SK-N-SH (cell line): ENCODE results near the gene TFAP2A. TPM values are rescaled to one million over a fixed set of nuclear protein-coding genes. Genes with fewer than 3 reads are reported as not detected.

Source experiments
- CTCF ChIA-PET: fragments of 300-600, 350-600 bp; formaldehyde crosslinking; extraction: SDS; loops from one replicate; lab custom pipeline; 2021; lab: Yijun Ruan, JAX
- POLR2A ChIA-PET: fragments of 350-600 bp; sonication (Branson Sonifier 250); formaldehyde crosslinking; extraction: SDS; loops from one replicate; lab custom pipeline; 2020; ENCODE audit warnings: antibody characterized with exemption, inconsistent platforms; lab: Yijun Ruan, JAX
- DNase-seq: peaks from one replicate; pipeline ENCODE4 v3.0.0; 2012
- H2AFZ ChIP-seq: fragments of 200-600 bp; sonication (generic); 2 replicates; pipeline ENCODE4 v1.8.1; 2016; ENCODE audit warnings: antibody characterized with exemption, mild to moderate bottlenecking, low read depth
- H3F3A ChIP-seq: fragments of 200-600 bp; sonication (generic); replicated peaks from 2 replicates; pipeline ENCODE3; 2016; ENCODE audit warnings: antibody characterized with exemption, mild to moderate bottlenecking; ENCODE audit not compliant: insufficient read depth
- H3K27ac ChIP-seq, 2 experiments: fragments of 200-500 bp in 1 of 2; fragments of 200-600 bp in 1 of 2; sonication (Bioruptor generic) in 1 of 2; sonication (generic), shearing (Covaris generic) in 1 of 2; 2 replicates each; pipeline versions ENCODE4 v1.5.1 to v1.6.1; 2014 to 2016; ENCODE audit warnings: low read depth in 2 of 2, inconsistent platforms in 1 of 2, low read length in 1 of 2, mild to moderate bottlenecking in 1 of 2, mixed read lengths in 1 of 2
- H3K27me3 ChIP-seq: fragments of 200-600 bp; sonication (generic), shearing (Covaris generic); 2 replicates; pipeline ENCODE4 v1.6.1; 2016; ENCODE audit warnings: mixed run types; ENCODE audit not compliant: insufficient read depth
- H3K36me3 ChIP-seq, 2 experiments: fragments of 200-500 bp in 1 of 2; fragments of 200-600 bp in 1 of 2; sonication (Bioruptor generic) in 1 of 2; sonication (generic) in 1 of 2; replicated peaks in 1 of 2; 2 replicates each; pipeline versions ENCODE3 to v1.5.1; 2014 to 2016; ENCODE audit warnings: low read length in 1 of 2, mild to moderate bottlenecking in 1 of 2; ENCODE audit not compliant: insufficient read depth in 2 of 2, control insufficient read depth in 1 of 2
- H3K4me1 ChIP-seq, 2 experiments: fragments of 200-500 bp in 1 of 2; fragments of 200-600 bp in 1 of 2; sonication (Bioruptor generic) in 1 of 2; sonication (generic), shearing (Covaris generic) in 1 of 2; 2 replicates each; pipeline versions ENCODE4 v1.5.1 to v1.6.1; 2014 to 2016; ENCODE audit warnings: low read depth in 1 of 2, low read length in 1 of 2, mixed run types in 1 of 2; ENCODE audit not compliant: insufficient read depth in 2 of 2, control insufficient read depth in 1 of 2
- H3K4me2 ChIP-seq: fragments of 200-600 bp; sonication (generic), shearing (Covaris generic); 2 replicates; pipeline ENCODE4 v1.6.1; 2017; ENCODE audit warnings: mixed run types
- H3K4me3 ChIP-seq, 2 experiments: fragments of 200-500 bp in 1 of 2; fragments of 200-600 bp in 1 of 2; sonication (Bioruptor generic) in 1 of 2; sonication (generic), shearing (Covaris generic) in 1 of 2; 2 replicates each; pipeline versions ENCODE4 v1.5.1 to v1.8.1; 2014 to 2016; ENCODE audit warnings: low read depth in 2 of 2, inconsistent platforms in 1 of 2, low read length in 1 of 2, mild to moderate bottlenecking in 1 of 2, mixed read lengths in 1 of 2, moderate library complexity in 1 of 2
- H3K79me2 ChIP-seq: fragments of 200-600 bp; sonication (generic); 2 replicates; pipeline ENCODE4 v1.8.1; 2017; ENCODE audit warnings: mild to moderate bottlenecking; ENCODE audit not compliant: insufficient read depth
- H3K9ac ChIP-seq: fragments of 200-600 bp; sonication (generic); 2 replicates; pipeline ENCODE4 v1.6.1; 2017; ENCODE audit warnings: mixed run types
- H3K9me2 ChIP-seq: fragments of 200-600 bp; sonication (generic); 2 replicates; pipeline ENCODE4 v1.6.1; 2017; ENCODE audit warnings: mixed run types
- H3K9me3 ChIP-seq: fragments of 200-600 bp; sonication (generic); 2 replicates; pipeline ENCODE4 v1.6.1; 2017; ENCODE audit warnings: mixed run types, mild to moderate bottlenecking, moderate library complexity
- H4K20me1 ChIP-seq: fragments of 200-600 bp; sonication (generic); 2 replicates; pipeline ENCODE4 v1.6.1; 2017; ENCODE audit warnings: mild to moderate bottlenecking, mixed run types; ENCODE audit not compliant: insufficient read depth
- CHD2 ChIP-seq: fragments of 150-350 bp; IDR thresholded peaks from 2 replicates; pipeline ENCODE4 v1.6.1; 2018; ENCODE audit warnings: low read length; ENCODE audit not compliant: partially characterized antibody
- CTCF ChIP-seq: fragments of 200-600 bp; sonication (generic); IDR thresholded peaks from 2 replicates; pipeline ENCODE4 v1.6.1; 2017; ENCODE audit warnings: antibody characterized with exemption, mild to moderate bottlenecking, moderate library complexity
- RFX5 ChIP-seq: IDR thresholded peaks from 2 replicates; pipeline ENCODE4 v1.6.1; 2012; ENCODE audit warnings: mild to moderate bottlenecking, improper control_type of control experiment, low read length
- YY1 ChIP-seq: IDR thresholded peaks from 2 replicates; pipeline ENCODE4 v1.4.0; 2012; ENCODE audit warnings: low read depth, mild to moderate bottlenecking
- WGBS: methylation state at CpG from one replicate; pipeline ENCODE4 v1.1.6; 2017; ENCODE audit warnings: low lambda C conversion rate; 5-methylcytosine and 5-hydroxymethylcytosine counted together
- polyA plus RNA-seq, 3 experiments: library from polyadenylated mRNA; depleted of rRNA; stranded (reverse); fragments of >200 nt; gene quantifications; 2 replicates each; pipeline ENCODE4 v1.2.3, GENCODE V29; 2012
- TF ChIP-seq, protein P1 (sequence below): IDR thresholded peaks from 2 replicates; pipeline ENCODE4; 2012

Gene TFAP2A
- polyA plus RNA-seq, 1 of the 3 experiments (the other 2 are of a cell fraction) = 0.07 TPM

DNA sequence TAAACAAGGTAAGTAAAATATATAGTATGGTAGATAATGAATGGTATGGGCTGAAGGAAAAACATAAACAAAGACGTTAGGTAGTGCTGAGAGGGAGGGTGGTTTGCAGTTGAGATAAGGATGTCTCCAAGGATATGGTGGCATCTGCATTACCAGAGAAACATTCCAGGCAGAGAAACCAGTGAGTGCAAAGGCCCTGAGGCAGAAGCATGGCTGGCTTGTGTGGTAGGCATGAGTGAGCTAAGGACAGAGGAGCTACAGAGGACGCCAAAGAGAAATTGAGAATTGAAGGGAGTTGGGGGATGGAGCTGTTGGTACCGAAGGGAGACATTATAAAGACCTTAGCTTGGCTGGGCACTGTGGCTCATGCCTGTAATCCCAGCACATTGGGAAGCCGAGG, 18.4 kb upstream of the TFAP2A start:
- H3K4me2 ChIP-seq = no peak overlapping the region
- H3K9ac ChIP-seq = no peak overlapping the region
- POLR2A ChIA-PET = no interaction called here
- TF ChIP-seq CTCF = no peak
- H3K9me2 ChIP-seq = no peaks in the 10 kb centered on the region
- H3K27ac ChIP-seq = no peak overlapping the region
- no peaks in the 10 kb centered on the region for H3K79me2 ChIP-seq
- H3K27me3 ChIP-seq = no peaks in the 10 kb centered on the region; the same call in 1 of the 2 replicates
- no peak for DNase-seq
- CTCF ChIA-PET = interaction anchor here (0.9 to 3.7 kb wide), 3 partner anchors 21 to 1451 kb away, joined by 3 to 15 read pairs (median 3); no protein-coding TSS in a partner anchor
- H3K36me3 ChIP-seq = no peaks in the 10 kb centered on the region
- 21% methylated on average over 4 of the region's 4 CpGs for WGBS
- no peaks in the 10 kb centered on the region for H4K20me1 ChIP-seq
- H3F3A ChIP-seq = peaks cover 5% of the 10 kb centered on the region
- H2AFZ ChIP-seq = no peak overlapping the region
- no peaks in the 10 kb centered on the region for H3K9me3 ChIP-seq
- no peak overlapping the region for H3K4me3 ChIP-seq
- H3K4me1 ChIP-seq = no peaks in the 10 kb centered on the region

GRCh38 chr6:10431423-10432164, 16.7 kb upstream of the TFAP2A start:
- no peak for TF ChIP-seq CHD2
- TF ChIP-seq, protein P1, sequence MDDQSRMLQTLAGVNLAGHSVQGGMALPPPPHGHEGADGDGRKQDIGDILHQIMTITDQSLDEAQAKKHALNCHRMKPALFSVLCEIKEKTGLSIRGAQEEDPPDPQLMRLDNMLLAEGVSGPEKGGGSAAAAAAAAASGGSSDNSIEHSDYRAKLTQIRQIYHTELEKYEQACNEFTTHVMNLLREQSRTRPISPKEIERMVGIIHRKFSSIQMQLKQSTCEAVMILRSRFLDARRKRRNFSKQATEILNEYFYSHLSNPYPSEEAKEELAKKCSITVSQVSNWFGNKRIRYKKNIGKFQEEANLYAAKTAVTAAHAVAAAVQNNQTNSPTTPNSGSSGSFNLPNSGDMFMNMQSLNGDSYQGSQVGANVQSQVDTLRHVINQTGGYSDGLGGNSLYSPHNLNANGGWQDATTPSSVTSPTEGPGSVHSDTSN = no peak
- TF ChIP-seq YY1 = no peak
- TF ChIP-seq RFX5 = no peak
- TF ChIP-seq, all 33 proteins: peak for 0
- POLR2A ChIA-PET = no interaction called here
- Histone ChIP-seq H3K79me2 (no peaks in the 10 kb centered on the region), H4K20me1 (no peaks in the 10 kb centered on the region), H3K36me3 (no peaks in the 10 kb centered on the region), H3F3A (peaks cover 5% of the 10 kb centered on the region), H3K4me3 (no peak overlapping the region), H3K9me3 (no peaks in the 10 kb centered on the region), H2AFZ (no peak overlapping the region), H3K4me2 (no peak overlapping the region), H3K9ac (no peak overlapping the region), H3K27ac (no peak overlapping the region), H3K4me1 (no peaks in the 10 kb centered on the region; a peak in 1 of 4 replicates), H3K9me2 (no peaks in the 10 kb centered on the region), H3K27me3 (peaks cover 3% of the 10 kb centered on the region; the same call in 1 of the 2 replicates)
- CTCF ChIA-PET = interaction anchor here (0.6 to 2.5 kb wide), 2 partner anchors 11 to 18 kb away, joined by 3 to 10 read pairs; no protein-coding TSS in a partner anchor
- no peak for DNase-seq
- WGBS = 18% methylated on average over 7 of the region's 7 CpGs
